ENCODE results near the gene CHRNE.

Gene CHRNE

DNA sequence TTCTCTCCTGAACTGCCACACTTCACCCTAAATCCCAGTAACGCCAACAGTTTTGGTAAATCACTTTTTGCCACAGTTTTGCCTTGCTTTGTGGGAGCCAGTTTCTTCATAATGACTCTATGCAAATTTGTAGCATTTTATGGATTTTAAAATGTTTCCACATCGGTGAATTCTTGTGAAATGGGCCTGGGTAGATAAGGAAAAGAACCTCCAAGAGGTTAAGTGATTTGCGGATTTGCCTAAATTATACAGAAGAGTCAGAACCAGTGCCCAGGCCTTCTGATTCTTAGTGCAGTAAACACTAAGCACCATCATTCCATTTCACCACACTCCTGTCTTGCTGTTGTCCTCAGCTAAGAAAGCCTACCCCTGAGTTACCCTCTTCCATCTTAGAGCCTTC is 51.8 kb downstream of the CHRNE start:
- DNase-seq, result no peak

DNA sequence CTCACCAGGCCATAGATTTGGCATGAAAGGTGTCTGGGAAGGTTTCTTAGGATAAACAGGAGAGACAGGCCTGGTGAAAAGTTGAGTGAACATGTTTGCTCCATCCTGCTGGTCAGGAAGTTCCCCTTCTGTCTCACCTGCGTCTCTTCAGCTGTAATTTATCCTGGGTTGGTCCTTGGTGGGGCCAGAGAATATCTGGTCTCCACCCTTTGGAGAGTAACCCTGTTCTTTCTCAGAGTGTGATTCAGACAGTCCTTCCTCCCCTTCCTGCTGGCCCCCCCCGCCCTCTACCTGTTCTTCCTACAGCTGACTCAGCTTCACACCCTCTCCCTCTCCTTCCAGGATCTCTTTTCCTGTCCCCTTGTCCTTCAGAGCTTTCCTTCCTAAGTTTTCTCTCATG is 52.7 kb downstream of the CHRNE start:
- DNase-seq, result no peak

DNA sequence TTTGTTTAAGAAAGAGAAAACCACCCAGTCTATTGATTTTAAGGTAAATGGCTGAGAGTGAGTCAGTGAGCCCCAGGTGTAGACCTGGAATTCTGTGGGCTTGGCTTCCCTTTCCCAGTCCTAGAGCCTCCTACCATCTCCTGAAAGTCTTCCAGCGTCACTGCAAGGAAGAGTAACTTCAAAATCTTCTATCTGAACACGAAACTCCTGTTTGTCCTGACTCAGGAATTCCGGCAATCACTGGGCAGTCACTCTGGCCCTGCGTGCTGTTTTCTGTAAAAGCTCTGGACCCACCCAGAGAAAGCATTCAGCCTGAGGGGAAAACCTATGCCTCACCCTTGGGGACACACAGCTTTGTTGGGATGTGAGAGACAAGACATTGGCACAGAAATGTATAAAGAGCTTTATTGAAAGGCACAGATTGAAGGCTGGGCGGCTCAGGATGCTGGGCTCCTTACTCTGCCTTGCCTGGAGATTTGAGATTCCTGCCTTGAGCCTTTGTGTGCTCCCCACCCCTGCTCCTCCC is 53.8 kb downstream of the CHRNE start:
- no peak for DNase-seq
